ENCODE data around the gene ATG9A.
"Not testable (repeated sequence)": the region's sequence is repeated elsewhere in the genome, so short reads cannot be mapped to it uniquely, and the experiment has no call there.

ATG9A gene

DNA sequence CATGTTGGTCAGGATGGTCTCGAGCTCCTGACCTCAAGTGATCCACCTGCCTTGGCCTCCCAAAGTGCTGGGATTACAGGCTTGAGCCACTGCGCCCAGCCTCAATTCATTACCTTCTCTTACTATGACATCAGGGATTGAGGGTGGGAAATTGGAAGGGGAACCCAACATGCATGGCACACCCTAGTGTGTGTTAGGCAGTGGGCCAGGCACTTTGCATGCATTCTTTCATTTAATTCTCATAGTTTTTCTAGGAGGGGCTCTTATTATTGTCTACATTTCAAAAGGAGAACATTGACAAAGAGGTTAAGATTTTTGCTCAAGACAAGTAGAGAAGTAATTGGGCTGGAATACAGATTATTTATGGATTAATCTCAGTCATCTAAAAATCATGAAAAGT lies 38.9 kb upstream of the ATG9A start:
- H3K27me3 ChIP-seq (replicated peaks): no peaks in the 10 kb centered on the region
- TF ChIP-seq, protein P1, sequence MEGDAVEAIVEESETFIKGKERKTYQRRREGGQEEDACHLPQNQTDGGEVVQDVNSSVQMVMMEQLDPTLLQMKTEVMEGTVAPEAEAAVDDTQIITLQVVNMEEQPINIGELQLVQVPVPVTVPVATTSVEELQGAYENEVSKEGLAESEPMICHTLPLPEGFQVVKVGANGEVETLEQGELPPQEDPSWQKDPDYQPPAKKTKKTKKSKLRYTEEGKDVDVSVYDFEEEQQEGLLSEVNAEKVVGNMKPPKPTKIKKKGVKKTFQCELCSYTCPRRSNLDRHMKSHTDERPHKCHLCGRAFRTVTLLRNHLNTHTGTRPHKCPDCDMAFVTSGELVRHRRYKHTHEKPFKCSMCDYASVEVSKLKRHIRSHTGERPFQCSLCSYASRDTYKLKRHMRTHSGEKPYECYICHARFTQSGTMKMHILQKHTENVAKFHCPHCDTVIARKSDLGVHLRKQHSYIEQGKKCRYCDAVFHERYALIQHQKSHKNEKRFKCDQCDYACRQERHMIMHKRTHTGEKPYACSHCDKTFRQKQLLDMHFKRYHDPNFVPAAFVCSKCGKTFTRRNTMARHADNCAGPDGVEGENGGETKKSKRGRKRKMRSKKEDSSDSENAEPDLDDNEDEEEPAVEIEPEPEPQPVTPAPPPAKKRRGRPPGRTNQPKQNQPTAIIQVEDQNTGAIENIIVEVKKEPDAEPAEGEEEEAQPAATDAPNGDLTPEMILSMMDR (IDR thresholded peaks at IDR 0.05; ENCODE audit: low read depth, low read length, missing control alignments): no peak
- no peak overlapping the region for H3K4me3 ChIP-seq (ENCODE audit: low read depth, low read length)
- H3K27ac ChIP-seq: no peak overlapping the region
- in situ Hi-C loops (cut with HindIII; ENCODE audit: low pct_ligation_motif_present, low sequenced_read_pairs): no loop called here
- DNase-seq: no peak
- no peaks in the 10 kb centered on the region for H3K36me3 ChIP-seq (replicated peaks)

DNA sequence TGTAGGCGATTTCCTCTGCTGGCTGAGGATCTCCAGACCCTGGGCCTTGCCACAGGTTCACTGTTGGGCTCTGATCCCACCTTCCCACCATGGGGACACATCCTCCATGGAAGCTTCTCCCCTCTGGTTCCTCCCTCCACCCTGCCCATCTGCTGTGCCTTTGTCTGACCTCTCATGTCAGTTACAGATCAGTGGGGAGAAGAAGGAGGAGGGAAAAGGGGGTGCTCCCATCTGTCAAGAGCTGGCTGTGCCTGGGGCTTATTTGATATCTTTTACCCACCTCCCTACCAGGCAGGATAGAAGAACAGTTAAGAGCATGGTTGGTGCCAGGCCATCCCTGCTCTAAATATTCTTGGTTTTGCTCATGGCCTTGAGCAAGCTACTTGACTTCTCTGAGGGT lies 37.5 kb upstream of the ATG9A start:
- Histone ChIP-seq H3K4me3 (ENCODE audit: low read depth, low read length) (no peak overlapping the region), H3K27me3 (replicated peaks) (no peaks in the 10 kb centered on the region), H3K36me3 (replicated peaks) (no peaks in the 10 kb centered on the region), H3K27ac (no peak overlapping the region)
- in situ Hi-C loops (cut with HindIII; ENCODE audit: low pct_ligation_motif_present, low sequenced_read_pairs): no loop called here
- TF ChIP-seq, protein P1 (IDR thresholded peaks at IDR 0.05; ENCODE audit: low read depth, low read length, missing control alignments): no peak
- DNase-seq: no peak

DNA sequence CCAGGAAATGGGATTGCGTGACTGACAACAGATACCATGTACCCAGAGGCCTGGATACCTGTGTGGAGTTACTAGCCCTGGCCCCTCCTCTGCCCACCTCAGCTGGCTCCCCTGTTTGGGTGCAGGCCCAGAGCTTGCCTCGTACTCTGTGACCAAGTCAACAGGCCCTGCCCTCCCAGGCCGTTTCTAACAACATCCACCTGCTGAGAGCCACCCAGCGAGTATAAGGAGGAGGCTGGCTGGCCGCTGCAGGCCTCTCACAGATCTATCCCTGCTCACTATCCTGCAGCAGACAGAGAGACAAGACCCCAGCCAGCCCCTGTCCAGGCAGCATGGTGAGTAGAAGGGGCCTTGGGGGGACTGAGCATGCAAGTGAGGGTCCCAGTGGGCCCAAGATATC lies 36.8 kb upstream of the ATG9A start:
- TF ChIP-seq, protein P1 (IDR thresholded peaks at IDR 0.05; ENCODE audit: low read depth, low read length, missing control alignments): no peak
- H3K27me3 ChIP-seq (replicated peaks): peaks cover under 1% of the 10 kb centered on the region
- in situ Hi-C loops (cut with HindIII; ENCODE audit: low pct_ligation_motif_present, low sequenced_read_pairs): no loop called here
- DNase-seq: no peak
- H3K4me3 ChIP-seq (ENCODE audit: low read depth, low read length): no peak overlapping the region
- no peaks in the 10 kb centered on the region for H3K36me3 ChIP-seq (replicated peaks)
- H3K27ac ChIP-seq: no peak overlapping the region

DNA sequence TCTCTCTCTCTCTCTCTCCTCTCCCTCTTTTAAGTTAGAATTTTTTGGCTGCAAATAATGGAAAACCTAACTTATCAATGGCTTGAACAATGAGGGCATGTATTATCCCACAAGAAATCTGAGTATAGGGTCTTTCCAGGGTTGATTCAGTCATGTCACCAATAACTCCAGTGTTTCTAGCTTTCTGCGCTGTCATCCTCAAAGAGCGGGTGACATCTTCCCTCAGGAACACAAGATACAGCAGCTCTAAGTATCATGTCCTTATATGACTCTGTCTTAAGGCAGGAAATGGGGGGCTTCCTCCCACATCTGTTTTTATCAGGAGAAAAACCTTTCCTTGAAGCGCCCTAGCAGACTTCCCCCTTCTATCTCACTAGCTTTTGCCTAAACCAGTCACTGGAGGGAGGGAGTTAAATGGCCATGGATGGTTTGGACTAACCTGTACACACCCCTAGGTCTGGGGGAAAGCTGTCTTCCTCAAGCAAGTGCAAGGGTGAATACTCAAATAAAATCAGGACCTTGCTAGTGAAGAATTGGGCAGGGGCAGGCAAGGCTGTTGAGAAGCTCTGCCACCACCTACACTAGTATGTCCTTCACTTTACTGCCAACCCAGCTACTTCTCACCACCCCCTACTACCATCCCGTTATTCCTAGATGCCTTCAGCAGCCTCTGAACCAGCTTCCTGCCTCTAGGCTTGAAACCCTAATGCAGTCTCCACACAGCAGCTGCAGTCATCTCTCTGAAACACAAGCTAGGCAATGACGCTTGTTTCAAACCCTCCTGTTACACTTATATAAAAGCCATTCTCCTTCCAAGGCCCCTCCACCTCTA lies 31.8 kb upstream of the ATG9A start:
- H3K36me3 ChIP-seq (replicated peaks): no peaks in the 10 kb centered on the region
- no peak for DNase-seq
- in situ Hi-C loops (cut with HindIII; ENCODE audit: low pct_ligation_motif_present, low sequenced_read_pairs): no loop called here
- peaks cover 9% of the 10 kb centered on the region for H3K27me3 ChIP-seq (replicated peaks)
- H3K4me3 ChIP-seq (ENCODE audit: low read depth, low read length): no peak overlapping the region
- H3K27ac ChIP-seq: no peak overlapping the region
- TF ChIP-seq, protein P1 (IDR thresholded peaks at IDR 0.05; ENCODE audit: low read depth, low read length, missing control alignments): no peak

DNA sequence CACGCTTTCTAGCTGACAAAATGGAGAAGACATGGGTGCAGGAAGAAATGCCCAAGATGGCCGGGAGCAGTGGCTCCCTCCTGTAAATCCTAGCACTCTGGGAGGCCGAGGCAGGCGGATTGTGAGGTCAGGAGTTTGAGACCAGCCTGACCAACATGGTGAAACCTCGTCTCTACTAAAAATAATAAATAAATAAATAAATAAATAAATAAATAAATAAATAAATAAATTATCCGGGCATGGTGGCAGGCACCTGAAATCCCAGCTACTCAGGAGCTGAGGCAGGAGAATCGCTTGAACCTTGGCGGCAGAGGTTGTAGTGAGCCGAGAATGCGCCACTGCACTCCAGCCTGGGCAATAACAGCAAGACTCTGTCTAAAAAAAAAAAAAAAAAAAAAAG lies 29.5 kb upstream of the ATG9A start:
- DNase-seq; H3K36me3 ChIP-seq (replicated peaks); H3K4me3 ChIP-seq (ENCODE audit: low read depth, low read length); in situ Hi-C loops (cut with HindIII; ENCODE audit: low pct_ligation_motif_present, low sequenced_read_pairs); H3K27ac ChIP-seq: not testable (repeated sequence)
- H3K27me3 ChIP-seq (replicated peaks): peaks cover 24% of the 10 kb centered on the region

DNA sequence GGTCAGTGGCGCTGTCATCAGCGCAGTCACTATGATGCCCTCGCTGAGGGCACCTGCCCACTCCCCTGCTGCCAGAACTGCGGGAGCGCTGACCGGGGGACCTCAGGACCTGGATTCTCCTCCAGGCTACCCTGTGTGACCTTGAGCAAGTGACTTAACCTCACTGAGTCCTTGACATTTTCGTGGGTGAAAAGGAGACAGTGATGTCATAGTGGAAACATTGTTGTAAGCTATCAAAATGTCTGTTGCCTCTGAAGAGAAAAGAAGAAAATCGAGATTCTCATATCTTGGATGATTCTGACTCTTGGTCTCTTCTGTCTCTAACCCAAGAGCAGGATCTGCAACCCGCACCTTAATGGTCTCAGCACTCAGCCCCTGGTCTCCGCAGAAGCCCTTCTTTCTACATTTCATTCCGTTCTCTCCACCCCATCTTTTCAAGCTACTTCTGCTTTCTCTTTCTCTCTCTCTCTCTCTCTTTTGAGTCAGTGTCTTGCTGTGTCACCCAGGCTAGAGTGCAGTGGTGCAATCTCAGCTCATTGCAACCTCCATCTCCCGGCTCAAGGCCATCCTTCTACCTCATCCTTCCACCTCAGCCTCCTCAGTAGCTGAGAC lies 25.3 kb upstream of the ATG9A start:
- DNase-seq: no peak
- H3K36me3 ChIP-seq (replicated peaks): no peaks in the 10 kb centered on the region
- peaks cover 22% of the 10 kb centered on the region for H3K27me3 ChIP-seq (replicated peaks)
- in situ Hi-C loops (cut with HindIII; ENCODE audit: low pct_ligation_motif_present, low sequenced_read_pairs): no loop called here
- no peak overlapping the region for H3K27ac ChIP-seq
- TF ChIP-seq, protein P1 (IDR thresholded peaks at IDR 0.05; ENCODE audit: low read depth, low read length, missing control alignments): no peak
- no peak overlapping the region for H3K4me3 ChIP-seq (ENCODE audit: low read depth, low read length)
